Central memory CD8-positive, alpha-beta T cell (primary cell): Measurements from ENCODE around the gene PPFIBP1.
"Not testable (repeated sequence)": the region's sequence is repeated elsewhere in the genome, so short reads cannot be mapped to it uniquely, and the experiment has no call there.

Experiments used
- ATAC-seq: fragments of 150-1000 bp; cut with Tn5 transposase; replicated peaks from 2 replicates; pipeline ENCODE4 v1.10.0; 2022; ENCODE audit warnings: mild to moderate bottlenecking, moderate FRiP score, moderate number of reproducible peaks; ENCODE audit not compliant: poor library complexity, severe bottlenecking; ENCODE audit errors: extremely low read depth
- DNase-seq, 2 donors: peaks; one replicate each; pipeline ENCODE4 v3.0.0; 2021; ENCODE audit warnings: low spot score in 2 of 2
- H3K27ac Mint-ChIP-seq: one replicate; pipeline ENCODE4 v1.8.0; 2022; ENCODE audit warnings: low read depth, mild to moderate bottlenecking, moderate library complexity, mixed read lengths
- H3K27me3 Mint-ChIP-seq: one replicate; pipeline ENCODE4 v1.8.0; 2022; ENCODE audit warnings: mixed read lengths
- H3K36me3 Mint-ChIP-seq: one replicate; pipeline ENCODE4 v1.8.0; 2022; ENCODE audit warnings: mild to moderate bottlenecking, moderate library complexity, mixed read lengths; ENCODE audit not compliant: insufficient read depth
- H3K4me1 Mint-ChIP-seq: one replicate; pipeline ENCODE4 v1.8.0; 2022; ENCODE audit warnings: mixed read lengths
- H3K4me3 Mint-ChIP-seq: one replicate; pipeline ENCODE4 v1.8.0; 2022; ENCODE audit warnings: mild to moderate bottlenecking, moderate library complexity, mixed read lengths
- H3K9me3 Mint-ChIP-seq: one replicate; pipeline ENCODE4 v1.8.0; 2022; ENCODE audit warnings: mixed read lengths

Gene PPFIBP1

DNA sequence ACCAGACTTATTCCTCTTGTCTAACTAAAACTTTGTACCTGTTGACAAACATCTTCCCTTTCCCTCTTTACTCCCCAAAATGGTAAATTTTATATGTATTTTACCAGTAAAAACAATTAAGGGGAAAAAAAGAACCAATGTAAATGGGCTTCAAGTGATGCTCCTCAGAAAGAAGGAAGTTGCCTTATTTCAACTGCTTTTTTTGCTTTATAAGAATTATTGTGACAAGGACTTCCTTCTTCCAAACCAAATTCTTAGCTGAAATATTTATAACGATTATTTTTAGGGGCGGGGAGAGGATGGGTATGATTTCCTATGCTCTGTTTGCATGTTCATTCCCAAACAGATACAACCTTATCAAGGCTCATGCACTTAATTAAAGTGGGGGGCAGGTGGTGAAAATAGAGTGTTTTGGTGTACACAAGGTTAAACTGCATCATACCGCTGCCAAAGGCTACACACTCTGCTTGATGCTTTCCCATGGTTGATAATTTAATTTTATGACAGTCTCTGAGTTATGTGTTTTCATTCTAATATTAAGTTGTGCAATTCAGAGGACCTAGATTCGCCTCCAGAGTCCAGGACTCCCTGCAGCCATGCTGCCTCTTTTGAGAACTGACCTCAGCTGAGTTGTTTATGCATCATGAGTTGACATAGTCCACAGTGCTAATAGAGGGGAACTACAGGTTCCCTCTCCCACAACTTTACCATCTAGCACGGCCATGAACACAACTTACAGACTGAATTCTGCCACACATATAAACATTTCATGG, 77.2 kb downstream of the PPFIBP1 start:
- not testable (repeated sequence) for H3K4me3 Mint-ChIP-seq, DNase-seq, H3K4me1 Mint-ChIP-seq, H3K27me3 Mint-ChIP-seq, ATAC-seq, H3K9me3 Mint-ChIP-seq, H3K36me3 Mint-ChIP-seq, H3K27ac Mint-ChIP-seq

- no peak for DNase-seq
- peaks cover 5% of the 10 kb centered on the region for H3K9me3 Mint-ChIP-seq
- H3K27me3 Mint-ChIP-seq = no peaks in the 10 kb centered on the region
- no peak for ATAC-seq
- H3K27ac Mint-ChIP-seq = no peak overlapping the region
- H3K4me1 Mint-ChIP-seq = no peaks in the 10 kb centered on the region
- H3K36me3 Mint-ChIP-seq = no peaks in the 10 kb centered on the region
- H3K4me3 Mint-ChIP-seq = no peak overlapping the region
These were observed 78.5 kb downstream of the PPFIBP1 start for GRCh38 chr12:27602516-27602915.

- DNase-seq (no peak), ATAC-seq (no peak)
- H3K4me3 Mint-ChIP-seq = no peak overlapping the region
- H3K27me3 Mint-ChIP-seq = peaks cover 8% of the 10 kb centered on the region
- H3K27ac Mint-ChIP-seq = no peak overlapping the region
- no peaks in the 10 kb centered on the region for H3K36me3 Mint-ChIP-seq
- no peaks in the 10 kb centered on the region for H3K4me1 Mint-ChIP-seq
- H3K9me3 Mint-ChIP-seq = peaks cover 5% of the 10 kb centered on the region
These were observed 80.4 kb downstream of the PPFIBP1 start for GRCh38 chr12:27604431-27604830.

- H3K4me1 Mint-ChIP-seq = no peaks in the 10 kb centered on the region
- no peak overlapping the region for H3K4me3 Mint-ChIP-seq
- H3K27ac Mint-ChIP-seq = no peak overlapping the region
- ATAC-seq (no peak), DNase-seq (no peak)
- no peaks in the 10 kb centered on the region for H3K36me3 Mint-ChIP-seq
- H3K9me3 Mint-ChIP-seq = peaks cover 5% of the 10 kb centered on the region
- H3K27me3 Mint-ChIP-seq = peaks cover 19% of the 10 kb centered on the region
These were observed 83.0 kb downstream of the PPFIBP1 start for GRCh38 chr12:27606986-27607385.

- H3K36me3 Mint-ChIP-seq = no peaks in the 10 kb centered on the region
- no peak overlapping the region for H3K27ac Mint-ChIP-seq
- DNase-seq (no peak), ATAC-seq (no peak)
- no peak overlapping the region for H3K4me3 Mint-ChIP-seq
- peaks cover 21% of the 10 kb centered on the region for H3K27me3 Mint-ChIP-seq
- no peaks in the 10 kb centered on the region for H3K4me1 Mint-ChIP-seq
- peaks cover 5% of the 10 kb centered on the region for H3K9me3 Mint-ChIP-seq
These were observed 83.6 kb downstream of the PPFIBP1 start for GRCh38 chr12:27607591-27607990.

- Mint-ChIP-seq H3K27me3 (peaks cover 26% of the 10 kb centered on the region), H3K4me1 (no peaks in the 10 kb centered on the region), H3K27ac (no peak overlapping the region), H3K9me3 (peaks cover 5% of the 10 kb centered on the region), H3K36me3 (no peaks in the 10 kb centered on the region), H3K4me3 (no peak overlapping the region)
- DNase-seq = no peak
- ATAC-seq = no peak
These were observed 84.9 kb downstream of the PPFIBP1 start for GRCh38 chr12:27608890-27609289.

- Mint-ChIP-seq H3K4me1 (no peaks in the 10 kb centered on the region), H3K27ac (no peak overlapping the region), H3K27me3 (peaks cover 31% of the 10 kb centered on the region), H3K9me3 (no peaks in the 10 kb centered on the region), H3K4me3 (no peak overlapping the region), H3K36me3 (no peaks in the 10 kb centered on the region)
- DNase-seq (no peak), ATAC-seq (no peak)
These were observed 86.4 kb downstream of the PPFIBP1 start for GRCh38 chr12:27610374-27610773.

DNA sequence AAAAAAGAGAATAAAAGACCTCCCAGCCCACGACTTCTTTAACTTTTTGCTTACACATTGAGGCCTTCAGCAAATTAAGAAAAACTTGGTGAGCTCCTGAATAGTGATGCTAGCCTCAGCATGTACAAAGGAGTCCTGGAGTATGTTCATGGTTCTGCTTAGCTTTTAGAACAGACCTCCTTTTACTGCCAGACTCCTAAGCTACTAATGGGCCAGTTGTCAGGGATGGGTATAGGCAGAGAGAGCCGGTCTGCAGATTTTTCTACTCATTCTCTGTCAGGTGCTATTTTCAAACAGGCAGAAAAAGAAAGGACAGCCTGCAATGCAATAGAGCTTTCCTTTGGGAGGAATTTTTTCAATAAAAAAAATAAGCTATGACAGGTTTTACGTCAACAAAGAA, 90.4 kb downstream of the PPFIBP1 start:
- ATAC-seq = no peak
- H3K9me3 Mint-ChIP-seq = no peaks in the 10 kb centered on the region
- H3K27me3 Mint-ChIP-seq = peaks cover 37% of the 10 kb centered on the region
- no peak overlapping the region for H3K4me3 Mint-ChIP-seq
- no peaks in the 10 kb centered on the region for H3K4me1 Mint-ChIP-seq
- DNase-seq = no peak
- no peak overlapping the region for H3K27ac Mint-ChIP-seq
- H3K36me3 Mint-ChIP-seq = no peaks in the 10 kb centered on the region

DNA sequence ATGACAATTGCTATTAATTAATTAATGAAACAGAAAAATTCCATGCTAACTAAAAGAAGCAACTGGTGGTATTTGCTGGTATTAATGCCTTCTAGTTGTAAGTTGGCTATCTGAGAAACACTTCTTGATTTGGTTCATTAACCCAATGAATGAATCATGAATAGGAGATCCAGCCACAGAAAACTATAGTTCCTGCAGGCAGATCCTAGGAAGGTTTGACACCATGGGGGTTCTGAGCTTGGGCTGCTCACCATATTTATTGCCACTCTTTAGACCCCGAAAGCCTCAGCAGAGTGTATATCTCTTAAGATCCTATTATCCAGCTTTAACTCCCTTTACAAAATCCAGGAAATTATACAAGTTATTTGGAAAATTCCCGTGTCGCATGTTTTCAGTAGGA, 90.9 kb downstream of the PPFIBP1 start:
- no peak overlapping the region for H3K4me3 Mint-ChIP-seq
- H3K27me3 Mint-ChIP-seq = peaks cover 32% of the 10 kb centered on the region
- no peaks in the 10 kb centered on the region for H3K4me1 Mint-ChIP-seq
- no peak for ATAC-seq
- H3K9me3 Mint-ChIP-seq = no peaks in the 10 kb centered on the region
- DNase-seq = no peak
- no peaks in the 10 kb centered on the region for H3K36me3 Mint-ChIP-seq
- no peak overlapping the region for H3K27ac Mint-ChIP-seq

DNA sequence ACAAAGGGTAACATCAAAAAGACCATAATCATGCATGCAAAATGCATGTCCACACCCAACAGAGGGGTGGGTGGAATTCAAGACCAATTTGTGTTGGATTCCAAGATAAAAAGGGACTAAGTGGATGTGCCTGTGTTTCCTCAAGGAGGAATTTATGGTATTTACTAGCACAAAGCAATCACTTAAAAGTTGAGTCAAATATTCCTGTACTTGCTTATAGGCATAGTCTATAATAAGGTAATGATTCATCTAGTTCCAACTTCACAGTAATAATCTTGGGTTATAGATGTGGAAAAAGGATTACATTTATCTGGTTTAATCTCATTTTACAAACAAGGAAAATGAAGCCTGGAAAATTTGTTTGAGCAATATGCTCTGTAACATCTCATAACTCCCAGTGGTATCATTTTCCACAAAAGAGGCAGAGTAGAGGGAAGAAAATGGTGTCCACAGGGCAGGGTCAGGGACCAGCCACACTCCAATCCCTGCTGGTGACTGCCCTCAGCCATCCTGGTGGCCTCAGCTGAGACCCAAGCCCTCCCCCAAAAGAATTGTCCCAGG, 91.4 kb downstream of the PPFIBP1 start:
- ATAC-seq (no peak), DNase-seq (no peak)
- H3K36me3 Mint-ChIP-seq = no peaks in the 10 kb centered on the region
- peaks cover 35% of the 10 kb centered on the region for H3K27me3 Mint-ChIP-seq
- H3K27ac Mint-ChIP-seq = no peak overlapping the region
- no peak overlapping the region for H3K4me3 Mint-ChIP-seq
- H3K4me1 Mint-ChIP-seq = no peaks in the 10 kb centered on the region
- H3K9me3 Mint-ChIP-seq = no peaks in the 10 kb centered on the region

DNA sequence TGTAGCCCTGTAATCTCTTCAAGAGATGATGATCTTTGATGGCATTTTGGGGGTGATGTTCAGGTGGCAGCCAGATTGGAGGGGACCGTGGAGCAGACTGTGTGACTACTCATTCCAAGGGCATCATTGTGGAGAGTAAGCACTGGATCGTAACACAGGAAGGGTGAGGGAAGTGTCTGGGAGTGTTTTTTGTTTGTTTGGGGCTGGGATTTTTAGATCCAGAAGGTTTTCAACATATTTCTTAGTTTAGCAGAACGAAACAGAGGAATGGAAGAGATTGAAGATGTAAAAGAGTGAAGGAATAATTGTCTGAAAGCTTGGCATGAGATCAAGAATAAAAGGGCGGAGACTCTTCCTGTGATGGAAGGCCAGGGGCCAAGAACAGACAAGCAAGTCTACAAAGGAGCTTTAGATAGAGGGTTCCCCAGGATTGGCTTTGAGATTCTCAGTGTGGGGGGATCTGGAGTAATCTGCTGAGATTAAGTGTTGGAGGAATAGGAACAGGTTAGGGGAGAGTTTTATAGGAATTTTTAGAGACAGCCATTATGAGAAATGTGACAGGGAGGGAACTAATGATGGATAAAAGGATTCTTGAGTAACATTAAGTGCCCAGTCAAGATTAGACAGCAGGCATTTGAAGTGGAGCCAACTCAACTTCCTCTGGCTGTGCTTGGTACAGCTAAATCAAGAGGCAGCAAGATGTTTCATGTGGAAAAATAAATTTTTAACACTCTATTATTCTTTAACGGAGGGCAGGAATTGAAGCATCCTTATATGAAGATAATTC, 92.5 kb downstream of the PPFIBP1 start:
- Mint-ChIP-seq H3K27me3 (peaks cover 37% of the 10 kb centered on the region), H3K27ac (no peak overlapping the region)
- no peak for ATAC-seq

DNA sequence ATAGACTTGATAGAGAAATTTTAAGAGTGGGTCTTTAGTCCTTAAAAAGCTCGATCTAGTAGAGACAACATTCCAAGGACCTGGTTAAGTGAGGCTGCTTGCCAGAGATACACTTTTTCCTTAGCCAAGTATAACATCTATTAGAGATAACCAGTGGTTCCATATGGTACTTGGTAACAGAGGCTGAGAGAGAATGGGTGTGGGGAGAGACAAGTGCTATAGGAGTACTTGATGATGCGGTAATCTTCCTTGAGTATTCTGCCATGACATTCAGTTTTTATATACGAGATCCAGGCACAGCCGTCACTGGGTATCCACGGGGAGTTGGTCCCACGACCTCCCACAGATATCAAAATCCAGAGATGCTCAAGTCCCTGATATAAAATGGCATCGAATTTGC, 94.8 kb downstream of the PPFIBP1 start:
- ATAC-seq (no peak), DNase-seq (no peak)
- Mint-ChIP-seq H3K4me1 (no peaks in the 10 kb centered on the region), H3K36me3 (no peaks in the 10 kb centered on the region), H3K27me3 (peaks cover 26% of the 10 kb centered on the region), H3K27ac (no peak overlapping the region), H3K4me3 (no peak overlapping the region), H3K9me3 (no peaks in the 10 kb centered on the region)

More for the DNA sequence above, 92.5 kb downstream of the PPFIBP1 start:
- H3K9me3 Mint-ChIP-seq = no peaks in the 10 kb centered on the region
- DNase-seq = no peak
- H3K4me1 Mint-ChIP-seq = no peaks in the 10 kb centered on the region
- H3K36me3 Mint-ChIP-seq = no peaks in the 10 kb centered on the region
- H3K4me3 Mint-ChIP-seq = no peak overlapping the region

DNA sequence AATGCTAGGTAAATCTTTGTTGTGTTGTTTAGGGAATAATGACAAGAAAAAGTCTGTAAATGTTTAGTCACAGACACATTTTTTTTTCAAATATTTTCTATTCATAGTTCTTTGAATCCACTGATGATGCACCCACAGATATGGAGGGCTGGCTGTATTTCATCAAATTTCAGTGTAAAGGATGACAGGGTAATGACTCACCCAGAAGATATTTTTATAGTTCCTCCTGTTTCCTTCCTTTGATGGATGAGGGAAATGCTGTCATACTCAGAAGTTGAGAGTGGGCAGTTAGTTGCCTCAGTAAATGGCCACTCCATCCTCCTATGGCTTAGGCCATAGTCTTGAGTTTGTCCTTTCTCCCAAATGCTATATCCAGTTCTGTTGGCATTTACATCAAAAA, 95.3 kb downstream of the PPFIBP1 start:
- Mint-ChIP-seq H3K36me3 (no peaks in the 10 kb centered on the region), H3K27ac (no peak overlapping the region), H3K4me1 (no peaks in the 10 kb centered on the region), H3K9me3 (no peaks in the 10 kb centered on the region), H3K27me3 (peaks cover 21% of the 10 kb centered on the region), H3K4me3 (no peak overlapping the region)
- ATAC-seq (no peak), DNase-seq (no peak)
